Keratinocyte (primary cell): Measurements from ENCODE around the gene LRRC38. TPM values are rescaled to one million over a fixed set of nuclear protein-coding genes. Genes with fewer than 3 reads are reported as not detected.
"Not testable (repeated sequence)": the region's sequence is repeated elsewhere in the genome, so short reads cannot be mapped to it uniquely, and the experiment has no call there.

Experiments
- DNase-seq: peaks from one replicate; pipeline ENCODE4 v3.0.0-alpha.2; 2011; ENCODE audit warnings: low read depth, missing footprints, low spot score
- FAIRE-seq: peaks from 2 replicates; lab custom pipeline; 2011; peaks lifted over from hg19 to GRCh38; lab: Jason Lieb, UNC
- H2AFZ ChIP-seq: 2 replicates; pipeline ENCODE4 v1.6.0; 2012; ENCODE audit warnings: low read length, control low read depth, inconsistent platforms; ENCODE audit not compliant: control insufficient read depth
- H3K27ac ChIP-seq: 2 replicates; pipeline ENCODE4 v1.5.1; 2011; ENCODE audit warnings: low read length; ENCODE audit not compliant: control insufficient read depth, insufficient read depth
- H3K27me3 ChIP-seq: 3 replicates; pipeline ENCODE4 v1.6.0; 2011; ENCODE audit warnings: low read length; ENCODE audit not compliant: control insufficient read depth, insufficient read depth; ENCODE audit errors: extremely low read depth
- H3K36me3 ChIP-seq, 2 experiments: 2 replicates in 1 of 2; 3 replicates in 1 of 2; pipeline ENCODE4 v1.5.1; 2011; ENCODE audit warnings: low read length in 2 of 2, mild to moderate bottlenecking in 1 of 2; ENCODE audit not compliant: control insufficient read depth in 2 of 2, insufficient read depth in 2 of 2; ENCODE audit errors: extremely low read depth in 1 of 2
- H3K4me1 ChIP-seq: 3 replicates; pipeline ENCODE4 v1.5.1; 2011; ENCODE audit warnings: low read length; ENCODE audit not compliant: control insufficient read depth, insufficient read depth; ENCODE audit errors: extremely low read depth
- H3K4me2 ChIP-seq: 3 replicates; pipeline ENCODE4 v1.6.0; 2011; ENCODE audit warnings: low read depth, low read length; ENCODE audit not compliant: control insufficient read depth, insufficient read depth; ENCODE audit errors: extremely low read depth
- H3K4me3 ChIP-seq, 3 experiments: fragments of 200-600 bp in 1 of 3; sonication (generic) in 1 of 3; 2 replicates in 2 of 3; 3 replicates in 1 of 3; pipeline ENCODE4 v1.5.1; 2011 to 2016; ENCODE audit warnings: low read length in 3 of 3, mild to moderate bottlenecking in 3 of 3, control low read depth in 2 of 3, inconsistent platforms in 1 of 3, low read depth in 1 of 3, mixed read lengths in 1 of 3, mixed run types in 1 of 3, moderate library complexity in 1 of 3; ENCODE audit not compliant: control insufficient read depth in 2 of 3, insufficient read depth in 2 of 3; ENCODE audit errors: extremely low read depth in 1 of 3
- H3K79me2 ChIP-seq: 2 replicates; pipeline ENCODE4 v1.6.0; 2012; ENCODE audit warnings: low read length; ENCODE audit not compliant: control insufficient read depth, insufficient read depth
- H3K9ac ChIP-seq: 3 replicates; pipeline ENCODE4 v1.6.0; 2011; ENCODE audit warnings: low read length; ENCODE audit not compliant: control insufficient read depth, insufficient read depth; ENCODE audit errors: extremely low read depth
- H3K9me1 ChIP-seq: 3 replicates; pipeline ENCODE4 v1.6.0; 2011; ENCODE audit warnings: low read length; ENCODE audit not compliant: control insufficient read depth, insufficient read depth; ENCODE audit errors: extremely low read depth
- H3K9me3 ChIP-seq: 2 replicates; pipeline ENCODE4 v1.5.1; 2012; ENCODE audit warnings: low read depth, low read length; ENCODE audit not compliant: control insufficient read depth
- H4K20me1 ChIP-seq: 3 replicates; pipeline ENCODE4 v1.6.0; 2011; ENCODE audit warnings: low read length; ENCODE audit not compliant: control insufficient read depth, insufficient read depth; ENCODE audit errors: extremely low read depth
- EZH2 ChIP-seq: IDR thresholded peaks from one replicate; pipeline ENCODE4 v1.6.1; 2012; ENCODE audit warnings: inconsistent platforms, mild to moderate bottlenecking, low read length, moderate library complexity
- dilution Hi-C: fragments of 300-500 bp; cut with MboI; formaldehyde crosslinking; loops from one replicate; pipeline ENCODE4 v1.7.0; 2020; ENCODE audit warnings: low sequenced_read_pairs; ENCODE audit not compliant: extremely low pct_ligation_motif_present
- polyA plus RNA-seq, 5 experiments: library from polyadenylated mRNA; depleted of rRNA in 3 of 5; stranded (reverse) in 3 of 5; stranded (forward) in 1 of 5; unstranded in 1 of 5; fragments of >200 nt; gene quantifications; 1 replicate in 1 of 5; 2 replicates in 3 of 5; 3 replicates in 1 of 5; pipeline versions ENCODE4 v1.2.1 to v1.2.3, GENCODE V29; 2011 to 2012; ENCODE audit warnings: missing spikeins in 2 of 5, low read depth in 1 of 5, low replicate concordance in 1 of 5
- TF ChIP-seq, protein P1 (sequence below), 3 experiments: IDR thresholded peaks in 1 of 3; conservative IDR thresholded peaks in 1 of 3; optimal IDR thresholded peaks in 1 of 3; 2 replicates in 2 of 3; 3 replicates in 1 of 3; pipeline versions ENCODE3 to v1.5.1; 2011; ENCODE audit warnings: low read length in 3 of 3, mild to moderate bottlenecking in 3 of 3, moderate library complexity in 2 of 3, control low read depth in 1 of 3, inconsistent platforms in 1 of 3; ENCODE audit not compliant: insufficient read depth in 2 of 3; ENCODE audit errors: extremely low read depth in 1 of 3

LRRC38 gene
- polyA plus RNA-seq, 1 donor (not counting 4 experiments of a cell fraction or from before 2014, with no cell fraction given), result not detected

DNA sequence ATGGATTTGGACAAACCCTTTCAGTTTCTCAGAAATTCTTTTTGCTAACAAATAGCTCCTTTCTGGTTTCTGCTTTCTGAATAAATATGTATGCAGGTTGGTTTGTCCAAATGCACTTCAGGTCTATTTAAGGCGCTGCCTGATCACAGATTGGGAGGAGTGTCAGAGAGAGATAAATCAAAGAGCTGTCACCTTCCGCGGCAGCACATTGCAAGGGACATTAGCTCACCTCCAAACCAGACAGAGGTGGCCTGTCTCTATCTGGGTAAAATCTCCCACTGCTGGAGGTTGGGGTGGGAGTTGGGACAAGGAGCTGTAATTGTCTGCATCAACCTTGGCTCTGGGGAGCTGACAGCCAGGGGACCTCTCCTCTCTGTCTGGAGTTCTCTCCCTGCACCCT lies 78.3 kb downstream of the LRRC38 start:
- dilution Hi-C loops, result no loop called here
- Histone ChIP-seq H4K20me1 (no peaks in the 10 kb centered on the region), H3K9me1 (no peaks in the 10 kb centered on the region), H3K36me3 (no peaks in the 10 kb centered on the region), H3K9ac (no peak overlapping the region), H3K27me3 (no peaks in the 10 kb centered on the region), H3K4me2 (no peak overlapping the region), H3K79me2 (no peaks in the 10 kb centered on the region), H3K9me3 (no peaks in the 10 kb centered on the region), H3K27ac (no peak overlapping the region), H3K4me3 (no peak overlapping the region), H2AFZ (no peak overlapping the region), H3K4me1 (no peaks in the 10 kb centered on the region)
- DNase-seq (no peak), FAIRE-seq (no peak)
- TF ChIP-seq, protein P1, sequence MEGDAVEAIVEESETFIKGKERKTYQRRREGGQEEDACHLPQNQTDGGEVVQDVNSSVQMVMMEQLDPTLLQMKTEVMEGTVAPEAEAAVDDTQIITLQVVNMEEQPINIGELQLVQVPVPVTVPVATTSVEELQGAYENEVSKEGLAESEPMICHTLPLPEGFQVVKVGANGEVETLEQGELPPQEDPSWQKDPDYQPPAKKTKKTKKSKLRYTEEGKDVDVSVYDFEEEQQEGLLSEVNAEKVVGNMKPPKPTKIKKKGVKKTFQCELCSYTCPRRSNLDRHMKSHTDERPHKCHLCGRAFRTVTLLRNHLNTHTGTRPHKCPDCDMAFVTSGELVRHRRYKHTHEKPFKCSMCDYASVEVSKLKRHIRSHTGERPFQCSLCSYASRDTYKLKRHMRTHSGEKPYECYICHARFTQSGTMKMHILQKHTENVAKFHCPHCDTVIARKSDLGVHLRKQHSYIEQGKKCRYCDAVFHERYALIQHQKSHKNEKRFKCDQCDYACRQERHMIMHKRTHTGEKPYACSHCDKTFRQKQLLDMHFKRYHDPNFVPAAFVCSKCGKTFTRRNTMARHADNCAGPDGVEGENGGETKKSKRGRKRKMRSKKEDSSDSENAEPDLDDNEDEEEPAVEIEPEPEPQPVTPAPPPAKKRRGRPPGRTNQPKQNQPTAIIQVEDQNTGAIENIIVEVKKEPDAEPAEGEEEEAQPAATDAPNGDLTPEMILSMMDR (optimal IDR thresholded peaks at IDR 0.05 in 1 of 3, IDR thresholded peaks at IDR 0.05 in 1 of 3, conservative IDR thresholded peaks at IDR 0.05 in 1 of 3; ENCODE audit: extremely low read depth in 1 of 3, insufficient read depth in 2 of 3, low read length in 3 of 3), result no peak
- no peak for TF ChIP-seq EZH2

DNA sequence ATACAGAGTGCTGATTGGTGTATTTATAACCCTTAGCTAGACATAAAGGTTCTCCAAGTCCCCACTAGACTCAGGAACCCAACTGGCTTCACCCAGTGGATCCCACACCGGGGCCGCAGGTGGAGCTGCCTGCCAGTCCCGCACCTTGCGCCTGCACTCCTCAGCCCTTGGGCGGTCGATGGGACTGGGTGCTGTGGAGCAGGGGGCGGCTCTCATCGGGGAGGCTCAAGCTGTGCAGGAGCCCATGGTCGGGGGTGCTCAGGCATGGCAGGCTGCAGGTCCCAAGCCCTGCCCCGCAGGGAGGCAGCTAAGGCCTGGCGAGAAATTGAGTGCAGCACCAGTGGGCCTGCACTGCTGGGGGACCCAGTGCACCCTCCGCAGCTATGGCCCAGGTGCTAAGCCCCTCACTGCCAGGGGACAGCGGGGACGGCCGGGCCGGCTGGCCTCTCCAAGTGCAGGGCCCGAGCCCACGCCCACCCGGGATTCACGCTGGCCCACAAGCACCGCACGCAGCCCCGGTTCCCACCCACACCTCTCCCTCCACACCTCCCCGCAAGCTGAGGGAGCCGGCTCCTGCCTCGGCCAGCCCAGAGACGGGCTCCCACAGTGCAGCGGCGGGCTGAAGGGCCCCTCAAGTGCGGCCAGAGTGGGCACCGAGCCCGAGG lies 80.0 kb downstream of the LRRC38 start:
- DNase-seq, H2AFZ ChIP-seq, H3K4me1 ChIP-seq, H3K9me1 ChIP-seq, H3K27me3 ChIP-seq, H3K36me3 ChIP-seq, dilution Hi-C loops, H3K27ac ChIP-seq, H3K9ac ChIP-seq, H3K79me2 ChIP-seq, H3K4me2 ChIP-seq, H3K4me3 ChIP-seq, H4K20me1 ChIP-seq, H3K9me3 ChIP-seq, FAIRE-seq: not testable (repeated sequence)

DNA sequence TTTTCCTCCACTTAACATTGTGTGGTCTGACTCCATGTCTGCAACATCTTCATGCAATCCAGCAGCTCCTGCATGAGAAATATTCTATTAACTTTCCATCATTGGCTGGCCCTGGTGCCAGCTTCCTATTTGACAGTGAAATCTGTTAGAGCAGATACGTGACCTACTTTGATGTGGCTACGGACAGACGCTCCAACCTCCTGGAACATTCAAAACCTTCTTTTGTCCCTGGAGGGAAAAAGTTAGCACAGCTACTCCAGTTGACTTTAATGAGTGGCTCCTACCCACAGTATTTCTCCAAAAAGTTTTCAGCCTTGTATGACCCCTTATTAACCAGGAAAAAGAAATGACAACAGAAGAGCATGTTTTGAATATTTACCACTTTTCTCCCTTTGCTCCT lies 81.6 kb downstream of the LRRC38 start:
- Histone ChIP-seq H3K4me3 (no peak overlapping the region), H4K20me1 (no peaks in the 10 kb centered on the region), H3K79me2 (no peaks in the 10 kb centered on the region), H3K36me3 (no peaks in the 10 kb centered on the region), H3K4me2 (no peak overlapping the region), H3K9ac (no peak overlapping the region), H3K4me1 (no peaks in the 10 kb centered on the region), H2AFZ (no peak overlapping the region), H3K27me3 (no peaks in the 10 kb centered on the region), H3K9me1 (no peaks in the 10 kb centered on the region), H3K9me3 (no peaks in the 10 kb centered on the region), H3K27ac (no peak overlapping the region)
- TF ChIP-seq EZH2, result no peak
- TF ChIP-seq, protein P1 (optimal IDR thresholded peaks at IDR 0.05 in 1 of 3, IDR thresholded peaks at IDR 0.05 in 1 of 3, conservative IDR thresholded peaks at IDR 0.05 in 1 of 3; ENCODE audit: extremely low read depth in 1 of 3, insufficient read depth in 2 of 3, low read length in 3 of 3), result no peak
- dilution Hi-C loops, result no loop called here
- DNase-seq, result no peak
- no peak for FAIRE-seq
